Activated naive CD8-positive, alpha-beta T cell treated with anti-CD3 and anti-CD28 coated beads for 36 hours (primary cell): ENCODE measurements around the gene ZNF420. TPM values are rescaled to one million over a fixed set of nuclear protein-coding genes. Genes with fewer than 3 reads are reported as not detected.
"Not testable (repeated sequence)": the region's sequence is repeated elsewhere in the genome, so short reads cannot be mapped to it uniquely, and the experiment has no call there.

Experiments
- DNase-seq: peaks from one replicate; pipeline ENCODE4 v3.0.0; 2021
- H3K27ac Mint-ChIP-seq: one replicate; pipeline ENCODE4 v1.8.0; 2022; ENCODE audit warnings: mild to moderate bottlenecking, moderate library complexity, mixed read lengths
- H3K27me3 Mint-ChIP-seq: one replicate; pipeline ENCODE4 v1.8.0; 2022; ENCODE audit warnings: mild to moderate bottlenecking, mixed read lengths
- H3K36me3 Mint-ChIP-seq: one replicate; pipeline ENCODE4 v1.8.0; 2021; ENCODE audit warnings: mild to moderate bottlenecking, mixed read lengths
- H3K4me1 Mint-ChIP-seq: one replicate; pipeline ENCODE4 v1.8.0; 2021; ENCODE audit warnings: mixed read lengths
- H3K4me3 Mint-ChIP-seq: one replicate; pipeline ENCODE4 v1.8.0; 2022; ENCODE audit warnings: mild to moderate bottlenecking, moderate library complexity, mixed read lengths
- H3K9me3 Mint-ChIP-seq: one replicate; pipeline ENCODE4 v1.8.0; 2022; ENCODE audit warnings: mixed read lengths
- total RNA-seq, 2 experiments: library from RNA; stranded (reverse); gene quantifications; one replicate each; pipeline ENCODE4 v1.2.3, GENCODE V29; 2021

The ZNF420 gene
- 10 to 100 TPM; 15.1 to 18.3 TPM for total RNA-seq

GRCh38 chr19:37077934-37078716, at the start of gene ZNF420:
ZNF420 (plus strand) TSS chr19:37078433; CDS start chr19:37089119, 10,686 bp downstream.
- Mint-ChIP-seq H3K36me3 (peaks cover 57% of the 10 kb centered on the region), H3K4me3 (peak within 1 kb of the TSS; percentile 97), H3K27ac (peak within 1 kb of the TSS; percentile 94), H3K27me3 (no peaks in the 10 kb centered on the region), H3K9me3 (peaks cover 28% of the 10 kb centered on the region), H3K4me1 (peaks cover 18% of the 10 kb centered on the region)
- DNase-seq, result peak; percentile 92

- no peaks in the 10 kb centered on the region for H3K27me3 Mint-ChIP-seq
- DNase-seq, result no peak
- H3K36me3 Mint-ChIP-seq, result peaks cover 6% of the 10 kb centered on the region
- H3K4me3 Mint-ChIP-seq, result no peak overlapping the region
- H3K9me3 Mint-ChIP-seq, result peaks cover 38% of the 10 kb centered on the region
- no peak overlapping the region for H3K27ac Mint-ChIP-seq
- H3K4me1 Mint-ChIP-seq, result no peaks in the 10 kb centered on the region
Measured at GRCh38 chr19:37045140-37045539, 33.1 kb upstream of the ZNF420 start.

- no peaks in the 10 kb centered on the region for H3K4me1 Mint-ChIP-seq
- peaks cover 41% of the 10 kb centered on the region for H3K9me3 Mint-ChIP-seq
- H3K27me3 Mint-ChIP-seq, result no peaks in the 10 kb centered on the region
- peaks cover 34% of the 10 kb centered on the region for H3K36me3 Mint-ChIP-seq
- no peak for DNase-seq
- no peak overlapping the region for H3K4me3 Mint-ChIP-seq
- H3K27ac Mint-ChIP-seq, result no peak overlapping the region
Measured at GRCh38 chr19:37055330-37055729, 22.9 kb upstream of the ZNF420 start.

- Mint-ChIP-seq H3K4me3 (no peak overlapping the region), H3K36me3 (peaks cover 27% of the 10 kb centered on the region), H3K9me3 (peaks cover 37% of the 10 kb centered on the region), H3K4me1 (no peaks in the 10 kb centered on the region), H3K27me3 (no peaks in the 10 kb centered on the region), H3K27ac (no peak overlapping the region)
- no peak for DNase-seq
Measured at GRCh38 chr19:37056776-37057175, 21.5 kb upstream of the ZNF420 start.

DNA sequence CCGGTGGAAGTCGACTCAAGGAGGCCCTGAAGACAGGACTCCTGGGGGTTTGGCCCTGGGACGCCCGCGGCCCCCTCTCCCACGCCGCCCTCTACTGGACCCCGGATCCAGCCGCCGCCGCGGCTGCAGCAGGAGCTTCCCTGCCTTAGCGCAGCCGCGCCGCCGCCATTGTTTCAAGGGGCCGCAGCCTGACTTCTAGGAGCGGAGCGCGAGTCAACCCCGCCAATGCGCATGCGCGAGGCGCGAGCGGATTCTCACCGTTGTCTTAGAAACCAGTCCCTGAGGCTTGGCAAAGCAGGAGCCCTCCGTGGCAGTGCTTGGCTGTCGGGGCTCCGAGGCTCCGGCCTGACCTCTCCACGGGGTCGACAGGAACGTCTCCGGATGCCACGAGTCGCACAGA, 19.1 kb upstream of the ZNF420 start:
- Mint-ChIP-seq H3K27me3 (no peaks in the 10 kb centered on the region), H3K9me3 (peaks cover 38% of the 10 kb centered on the region), H3K27ac (no peak overlapping the region), H3K4me1 (no peaks in the 10 kb centered on the region), H3K4me3 (no peak overlapping the region), H3K36me3 (peaks cover 28% of the 10 kb centered on the region)
- DNase-seq, result no peak

GRCh38 chr19:37064886-37065285, 13.3 kb upstream of the ZNF420 start:
- H3K27me3 Mint-ChIP-seq, H3K27ac Mint-ChIP-seq, DNase-seq, H3K4me1 Mint-ChIP-seq, H3K4me3 Mint-ChIP-seq: not testable (repeated sequence)
- peaks cover 45% of the 10 kb centered on the region for H3K9me3 Mint-ChIP-seq
- peaks cover 27% of the 10 kb centered on the region for H3K36me3 Mint-ChIP-seq

DNA sequence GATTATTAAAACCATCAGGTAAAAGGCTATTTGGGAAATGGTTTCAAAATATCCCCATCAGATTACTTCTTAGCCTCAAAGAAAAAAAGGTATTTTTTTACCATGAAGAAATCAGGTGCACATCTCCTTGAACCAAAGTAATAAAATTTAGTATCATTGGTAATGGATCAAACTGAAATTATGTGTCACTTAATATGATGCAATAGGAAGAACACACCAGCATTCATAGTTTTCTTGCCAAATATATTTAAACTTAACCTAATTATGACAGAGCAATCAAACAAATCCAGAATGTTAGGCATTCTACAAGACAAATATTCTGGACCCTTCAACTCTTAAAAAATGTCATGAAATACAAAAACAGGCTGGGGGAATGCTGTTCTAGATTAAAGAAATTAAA, 4.1 kb upstream of the ZNF420 start:
- H3K4me1 Mint-ChIP-seq, result peaks cover 5% of the 10 kb centered on the region
- H3K9me3 Mint-ChIP-seq, result peaks cover 18% of the 10 kb centered on the region

DNA sequence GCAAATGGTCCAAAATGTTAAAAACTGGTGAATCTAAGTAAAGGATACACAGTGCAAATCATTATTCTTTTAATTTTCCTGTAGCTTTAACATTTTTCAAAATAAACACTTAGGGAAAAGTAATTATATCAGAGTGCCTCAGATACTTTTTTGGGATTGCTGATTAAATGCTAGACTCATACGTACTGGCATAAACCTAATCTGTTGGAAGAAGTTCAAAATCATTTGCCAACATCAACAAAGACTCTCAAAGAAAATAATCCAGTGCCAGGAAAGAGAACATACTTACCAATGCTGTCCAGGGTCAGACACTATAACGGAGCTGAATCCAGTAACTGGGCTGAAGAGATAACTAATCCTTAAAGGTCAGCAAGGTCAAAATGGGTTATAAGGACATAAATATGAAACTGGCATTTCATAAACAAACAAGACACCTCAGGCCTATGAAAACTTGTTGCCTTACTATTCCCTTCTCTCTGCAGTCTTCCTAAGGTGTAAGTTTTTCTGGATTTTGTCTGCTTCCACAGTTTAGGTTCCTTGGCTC, 3.3 kb upstream of the ZNF420 start:
- peaks cover 10% of the 10 kb centered on the region for H3K4me1 Mint-ChIP-seq
- no peak overlapping the region for H3K4me3 Mint-ChIP-seq
- H3K27me3 Mint-ChIP-seq, result no peaks in the 10 kb centered on the region
- no peak for DNase-seq
- no peak overlapping the region for H3K27ac Mint-ChIP-seq
- H3K9me3 Mint-ChIP-seq, result peaks cover 14% of the 10 kb centered on the region
- peaks cover 32% of the 10 kb centered on the region for H3K36me3 Mint-ChIP-seq

More for the DNA sequence above, 4.1 kb upstream of the ZNF420 start:
- H3K27me3 Mint-ChIP-seq, result no peaks in the 10 kb centered on the region
- DNase-seq, result no peak
- H3K27ac Mint-ChIP-seq, result no peak overlapping the region
- peaks cover 26% of the 10 kb centered on the region for H3K36me3 Mint-ChIP-seq
- no peak overlapping the region for H3K4me3 Mint-ChIP-seq

DNA sequence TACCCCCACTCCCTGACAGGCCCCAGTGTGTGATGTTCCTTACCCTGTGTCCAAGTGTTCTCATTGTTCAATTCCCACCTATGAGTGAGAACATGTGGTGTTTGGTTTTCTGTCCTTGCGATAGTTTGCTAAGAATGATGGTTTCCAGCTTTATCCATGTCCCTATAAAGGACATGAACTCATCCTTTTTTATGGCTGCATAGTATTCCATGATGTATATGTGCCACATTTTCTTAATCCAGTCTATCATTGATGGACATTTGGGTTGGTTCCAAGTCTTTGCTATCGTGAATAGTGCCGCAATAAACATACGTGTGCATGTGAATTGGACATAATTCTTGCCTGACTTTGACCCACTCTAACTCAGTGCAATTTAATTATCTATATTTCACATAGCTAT, 1.7 kb upstream of the ZNF420 start:
- not testable (repeated sequence) for H3K27me3 Mint-ChIP-seq, DNase-seq, H3K27ac Mint-ChIP-seq
- Mint-ChIP-seq H3K9me3 (peaks cover 20% of the 10 kb centered on the region), H3K4me3 (peak overlapping the region; percentile 97), H3K36me3 (peaks cover 46% of the 10 kb centered on the region), H3K4me1 (peaks cover 18% of the 10 kb centered on the region)

DNA sequence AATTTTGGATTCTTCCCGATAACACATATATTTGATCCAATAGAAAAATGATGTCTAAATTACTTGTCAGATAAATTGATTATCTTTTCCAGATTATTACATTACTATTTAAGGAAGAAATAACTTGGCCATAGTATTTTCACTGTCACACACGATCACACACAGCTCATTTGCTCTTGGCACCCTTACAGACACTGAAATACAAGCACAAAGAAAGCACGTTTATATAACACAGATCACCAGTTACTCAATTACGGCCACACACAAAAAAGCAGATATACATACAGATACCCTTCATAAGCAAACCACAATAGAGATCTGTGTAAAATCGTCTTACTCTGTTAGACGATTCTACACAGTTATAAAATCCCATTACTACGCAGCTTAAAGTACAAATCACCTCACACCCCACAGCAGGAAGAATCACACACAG, 716 bp upstream of the ZNF420 start:
- Mint-ChIP-seq H3K36me3 (peaks cover 52% of the 10 kb centered on the region), H3K27ac (peak overlapping the region; percentile 94), H3K4me1 (peaks cover 18% of the 10 kb centered on the region), H3K9me3 (peaks cover 24% of the 10 kb centered on the region), H3K27me3 (no peaks in the 10 kb centered on the region), H3K4me3 (peak overlapping the region; percentile 97)
- DNase-seq, result no peak

DNA sequence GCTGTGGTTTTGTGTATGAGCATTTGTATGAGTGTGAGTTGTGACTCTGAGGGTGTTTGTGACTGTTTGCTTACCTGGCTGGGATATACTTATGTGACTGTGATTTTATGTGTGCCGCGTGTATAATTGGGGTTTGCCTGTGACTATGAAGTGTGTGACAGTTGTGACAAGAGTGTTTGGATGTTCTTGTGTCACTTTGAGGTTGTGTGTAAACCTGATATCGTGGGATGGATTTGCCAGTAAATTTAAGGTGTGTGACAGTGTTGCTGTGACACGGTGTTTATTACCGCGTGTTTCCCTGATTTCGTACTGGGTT, 442 bp downstream of the ZNF420 start:
- no peaks in the 10 kb centered on the region for H3K27me3 Mint-ChIP-seq
- H3K9me3 Mint-ChIP-seq, result peaks cover 31% of the 10 kb centered on the region
- H3K4me1 Mint-ChIP-seq, result peaks cover 18% of the 10 kb centered on the region

DNA sequence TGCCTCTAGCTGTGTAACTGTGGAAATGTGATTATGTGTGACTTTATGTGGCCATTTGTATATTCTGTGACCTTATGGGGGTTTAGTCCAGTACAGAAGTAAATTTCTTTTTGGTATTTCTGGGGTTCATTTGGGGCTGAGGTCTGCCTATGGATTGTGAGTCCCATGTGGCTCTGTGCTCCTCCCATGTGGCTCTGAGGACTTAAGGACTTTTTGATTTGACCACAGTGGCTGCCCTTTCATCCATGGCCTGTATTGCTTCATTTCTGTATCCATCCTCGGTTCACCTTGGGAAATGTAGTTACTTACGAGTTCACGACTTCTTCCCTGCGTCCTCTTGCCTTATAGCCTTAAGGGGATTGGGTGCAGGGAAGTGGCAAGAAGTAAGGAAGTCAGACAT, 1.0 kb downstream of the ZNF420 start:
- H3K36me3 Mint-ChIP-seq, result peaks cover 61% of the 10 kb centered on the region
- H3K4me1 Mint-ChIP-seq, result peaks cover 18% of the 10 kb centered on the region
- no peaks in the 10 kb centered on the region for H3K27me3 Mint-ChIP-seq
- no peak for DNase-seq
- peaks cover 33% of the 10 kb centered on the region for H3K9me3 Mint-ChIP-seq
- H3K4me3 Mint-ChIP-seq, result peak overlapping the region; percentile 97
- H3K27ac Mint-ChIP-seq, result peak overlapping the region; percentile 94

More for the DNA sequence above, 442 bp downstream of the ZNF420 start:
- H3K27ac Mint-ChIP-seq, result peak overlapping the region; percentile 94
- no peak for DNase-seq
- H3K4me3 Mint-ChIP-seq, result peak overlapping the region; percentile 97
- H3K36me3 Mint-ChIP-seq, result peaks cover 60% of the 10 kb centered on the region

GRCh38 chr19:37082307-37082706, 4.1 kb downstream of the ZNF420 start:
- H3K36me3 Mint-ChIP-seq, result peaks cover 78% of the 10 kb centered on the region
- peaks cover 21% of the 10 kb centered on the region for H3K4me1 Mint-ChIP-seq
- peaks cover 42% of the 10 kb centered on the region for H3K9me3 Mint-ChIP-seq
- H3K4me3 Mint-ChIP-seq, result no peak overlapping the region
- H3K27me3 Mint-ChIP-seq, result no peaks in the 10 kb centered on the region
- no peak for DNase-seq
- no peak overlapping the region for H3K27ac Mint-ChIP-seq

- Mint-ChIP-seq H3K27me3 (no peaks in the 10 kb centered on the region), H3K9me3 (peaks cover 58% of the 10 kb centered on the region), H3K4me1 (peaks cover 3% of the 10 kb centered on the region), H3K27ac (no peak overlapping the region), H3K4me3 (no peak overlapping the region), H3K36me3 (peaks cover 86% of the 10 kb centered on the region)
- DNase-seq, result no peak
Measured at GRCh38 chr19:37087110-37087509, 8.9 kb downstream of the ZNF420 start.

DNA sequence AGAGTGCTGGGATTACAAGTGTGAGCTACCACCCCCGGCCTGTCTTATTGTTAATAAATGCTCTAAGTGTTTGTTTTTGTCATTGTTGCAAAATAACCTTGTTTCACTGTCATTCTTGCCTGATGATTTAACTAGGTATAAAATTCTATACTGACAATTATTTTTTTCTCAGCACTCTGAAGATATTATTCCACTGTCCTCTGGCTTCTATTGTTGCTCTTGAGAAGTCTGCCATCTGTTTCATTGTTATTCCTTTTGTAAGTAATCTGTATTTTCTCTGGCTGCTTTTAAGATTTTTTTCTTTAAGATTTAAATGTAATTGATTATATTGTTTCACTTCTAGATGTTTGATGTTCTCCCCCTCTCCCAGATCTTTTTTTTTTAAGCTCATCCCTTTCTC, 17.6 kb downstream of the ZNF420 start:
- Mint-ChIP-seq H3K27ac (no peak overlapping the region), H3K4me3 (no peak overlapping the region), H3K36me3 (peaks cover 97% of the 10 kb centered on the region), H3K4me1 (no peaks in the 10 kb centered on the region), H3K9me3 (peaks cover 57% of the 10 kb centered on the region), H3K27me3 (no peaks in the 10 kb centered on the region)
- no peak for DNase-seq

- Mint-ChIP-seq H3K4me3 (no peak overlapping the region), H3K36me3 (peaks cover 95% of the 10 kb centered on the region), H3K9me3 (peaks cover 54% of the 10 kb centered on the region), H3K27ac (no peak overlapping the region), H3K27me3 (no peaks in the 10 kb centered on the region), H3K4me1 (no peaks in the 10 kb centered on the region)
- DNase-seq, result no peak
Measured at GRCh38 chr19:37098570-37098969, 20.3 kb downstream of the ZNF420 start.
